IPS-NIHi7 (cell line): Measurements from ENCODE around the gene COL13A1.
A peak's percentile ranks its signal among the peaks of the same experiment; 100 is the strongest.

Experiments used
- DNase-seq: peaks from one replicate; pipeline ENCODE4 v3.0.0; 2012; ENCODE audit warnings: mixed read lengths; ENCODE audit errors: extremely low spot score

The COL13A1 gene

GRCh38 chr10:69885379-69886013 lies 83.8 kb downstream of the COL13A1 start:
- DNase-seq, result peak; percentile 54

- no peak for DNase-seq
These were observed 87.3 kb downstream of the COL13A1 start for GRCh38 chr10:69888882-69889584.

- DNase-seq, result no peak
These were observed 88.5 kb downstream of the COL13A1 start for GRCh38 chr10:69890065-69890847.

GRCh38 chr10:69891057-69891617 lies 89.4 kb downstream of the COL13A1 start:
- no peak for DNase-seq

GRCh38 chr10:69892406-69892805 lies 90.7 kb downstream of the COL13A1 start:
- no peak for DNase-seq

GRCh38 chr10:69892816-69893215 lies 91.1 kb downstream of the COL13A1 start:
- no peak for DNase-seq

DNA sequence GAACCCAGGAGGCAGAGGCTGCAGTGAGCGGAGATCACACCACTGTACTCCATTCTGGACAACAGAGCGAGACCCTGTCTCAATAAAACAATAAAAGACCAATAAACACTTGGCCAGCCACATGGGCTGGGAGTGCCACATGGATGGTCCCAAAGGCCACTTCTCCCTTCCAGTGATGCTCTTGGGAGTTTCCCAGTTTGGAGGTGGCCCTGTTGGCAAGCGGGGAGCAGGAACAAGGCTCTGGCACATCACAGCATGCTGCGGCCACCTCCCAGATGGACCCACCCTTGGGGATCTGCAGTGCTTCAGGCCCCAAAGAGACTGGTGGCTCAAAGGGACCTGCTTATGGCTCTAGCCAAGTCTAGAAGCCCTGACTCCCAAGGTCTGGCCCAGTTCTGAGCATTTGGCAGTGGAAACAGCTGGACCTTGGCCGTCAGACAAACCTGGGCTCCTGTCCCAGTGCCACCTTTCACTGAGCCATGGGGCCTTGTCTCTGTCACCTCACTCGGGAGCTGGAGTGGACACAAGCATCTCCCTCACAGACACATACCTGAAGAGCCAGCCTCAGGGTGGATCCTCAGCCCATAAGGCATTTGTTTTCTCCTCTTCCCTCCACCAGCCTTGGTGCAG lies 91.7 kb downstream of the COL13A1 start:
- no peak for DNase-seq

- no peak for DNase-seq
These were observed 92.5 kb downstream of the COL13A1 start for GRCh38 chr10:69894156-69894555.

DNA sequence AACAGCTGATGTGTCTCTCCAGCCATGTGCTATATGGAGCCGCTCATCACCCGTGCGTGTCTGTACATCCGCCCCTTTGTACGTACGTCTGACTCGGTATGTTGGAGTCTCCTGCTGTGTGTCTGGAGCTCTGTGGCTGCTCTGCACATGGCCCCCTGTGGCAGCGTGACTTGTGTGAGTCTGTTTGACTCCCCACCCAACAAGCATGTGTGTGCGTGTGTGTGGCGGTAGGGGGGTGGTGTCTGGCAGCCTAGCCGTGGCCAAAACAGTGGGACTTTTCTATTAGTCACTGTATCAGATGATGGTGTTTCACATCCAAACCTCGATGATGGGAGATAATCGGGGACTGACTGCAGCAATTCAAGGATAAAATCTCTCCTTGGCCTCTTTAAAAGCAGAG lies 94.1 kb downstream of the COL13A1 start:
- DNase-seq, result no peak

- DNase-seq, result no peak
These were observed 95.0 kb downstream of the COL13A1 start for GRCh38 chr10:69896606-69897231.

GRCh38 chr10:69897432-69897831 lies 95.7 kb downstream of the COL13A1 start:
- no peak for DNase-seq

GRCh38 chr10:69897999-69898398 lies 96.3 kb downstream of the COL13A1 start:
- no peak for DNase-seq

DNA sequence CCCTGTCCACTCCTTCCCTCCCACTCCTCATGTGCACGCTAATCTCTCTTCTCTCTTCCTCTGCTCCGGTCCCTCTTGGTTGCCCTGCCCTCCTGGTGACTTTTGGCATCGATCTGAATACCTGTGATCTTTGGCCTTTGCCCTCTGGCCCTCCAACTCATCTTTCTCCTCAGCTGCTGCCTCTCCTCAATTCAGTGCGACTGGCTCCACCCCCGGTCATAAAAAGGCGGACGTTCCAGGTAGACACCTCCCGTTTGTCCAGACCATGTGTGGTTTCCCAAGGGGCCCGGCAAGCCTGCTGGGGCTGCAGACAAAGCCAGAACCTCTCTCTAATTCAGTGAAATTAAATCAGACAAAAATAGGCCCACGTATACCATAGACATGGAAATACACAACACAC lies 96.8 kb downstream of the COL13A1 start:
- DNase-seq, result no peak

DNA sequence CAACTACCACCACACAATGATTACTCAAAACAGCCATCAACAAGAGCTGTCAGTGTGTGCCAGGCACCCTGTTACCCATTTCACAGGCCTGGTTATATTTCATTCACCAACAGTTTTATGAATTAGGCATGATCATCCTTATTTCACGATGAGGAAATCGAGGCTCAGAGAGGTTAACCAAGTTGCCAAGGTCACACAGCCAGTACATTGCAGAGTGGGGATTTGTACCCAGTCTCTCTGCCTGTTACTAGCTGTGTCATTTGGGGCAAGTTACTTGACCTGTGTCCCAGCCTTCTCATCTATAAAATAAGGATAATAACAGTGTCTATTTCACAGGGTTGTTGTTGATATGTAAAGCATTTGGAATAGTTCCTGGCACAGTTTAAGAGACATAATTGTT lies 97.2 kb downstream of the COL13A1 start:
- DNase-seq, result no peak

DNA sequence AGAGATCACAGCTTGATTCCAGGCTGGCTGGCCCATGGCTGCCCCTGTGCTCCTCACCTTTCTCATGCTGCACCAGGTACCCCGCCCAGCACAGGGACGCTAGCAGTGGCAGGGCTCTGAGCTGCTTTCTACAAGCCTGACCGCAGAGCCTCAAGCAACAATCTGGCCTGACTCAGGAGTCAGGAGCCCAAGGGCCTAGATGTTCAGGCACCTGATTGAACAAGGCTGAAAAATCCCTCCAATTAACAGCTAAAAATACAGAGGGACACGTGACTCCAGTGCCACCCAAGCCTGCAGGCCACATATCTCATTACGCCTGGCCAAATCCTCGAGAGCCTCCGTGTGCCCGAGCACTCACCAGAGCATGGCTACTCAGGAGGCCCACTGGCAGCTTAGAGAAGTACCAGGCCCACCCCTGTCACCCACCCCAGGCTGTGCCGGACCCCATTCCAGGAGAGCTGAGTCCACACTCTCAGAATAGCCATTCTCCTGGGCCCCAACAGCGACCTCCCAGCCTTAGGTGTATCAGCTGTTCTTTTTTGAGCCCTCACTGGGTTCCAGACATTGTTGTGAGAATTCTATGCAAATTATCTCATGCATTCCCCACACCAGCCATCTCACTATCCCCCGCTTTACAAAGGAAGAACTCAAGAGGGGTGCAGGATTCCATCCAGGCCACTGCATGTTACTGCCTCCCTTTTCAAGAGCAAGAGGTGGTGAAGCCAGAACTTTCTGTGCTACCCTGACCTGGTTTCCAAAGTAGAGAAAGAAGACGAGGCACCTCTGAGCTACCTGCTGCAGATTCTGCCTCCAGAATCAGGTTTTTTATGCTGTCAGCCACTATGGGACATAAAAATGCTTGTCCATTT lies 98.3 kb downstream of the COL13A1 start:
- peak; percentile 43 for DNase-seq

DNA sequence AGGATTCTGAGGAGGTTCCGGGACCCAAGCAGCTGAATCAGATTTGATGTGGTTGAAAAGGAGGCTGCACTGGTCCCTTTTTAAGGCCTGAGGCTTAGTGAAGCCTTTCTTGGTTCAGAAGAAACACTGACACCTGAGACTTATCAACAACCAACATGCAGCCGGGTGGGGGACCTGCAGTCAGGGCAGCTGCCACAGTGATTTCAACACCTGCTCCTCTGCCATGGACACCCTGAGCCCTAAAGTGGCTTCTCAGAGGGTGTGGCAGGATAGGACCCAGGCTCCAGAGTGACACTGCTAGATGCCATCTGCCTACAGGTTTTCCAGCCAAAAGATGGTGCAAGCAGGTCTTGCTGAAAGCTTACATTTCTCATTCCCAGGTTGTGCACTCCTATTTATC lies 99.3 kb downstream of the COL13A1 start:
- DNase-seq, result no peak

- DNase-seq, result peak; percentile 95
These were observed 100.2 kb downstream of the COL13A1 start for GRCh38 chr10:69901628-69902505.

DNA sequence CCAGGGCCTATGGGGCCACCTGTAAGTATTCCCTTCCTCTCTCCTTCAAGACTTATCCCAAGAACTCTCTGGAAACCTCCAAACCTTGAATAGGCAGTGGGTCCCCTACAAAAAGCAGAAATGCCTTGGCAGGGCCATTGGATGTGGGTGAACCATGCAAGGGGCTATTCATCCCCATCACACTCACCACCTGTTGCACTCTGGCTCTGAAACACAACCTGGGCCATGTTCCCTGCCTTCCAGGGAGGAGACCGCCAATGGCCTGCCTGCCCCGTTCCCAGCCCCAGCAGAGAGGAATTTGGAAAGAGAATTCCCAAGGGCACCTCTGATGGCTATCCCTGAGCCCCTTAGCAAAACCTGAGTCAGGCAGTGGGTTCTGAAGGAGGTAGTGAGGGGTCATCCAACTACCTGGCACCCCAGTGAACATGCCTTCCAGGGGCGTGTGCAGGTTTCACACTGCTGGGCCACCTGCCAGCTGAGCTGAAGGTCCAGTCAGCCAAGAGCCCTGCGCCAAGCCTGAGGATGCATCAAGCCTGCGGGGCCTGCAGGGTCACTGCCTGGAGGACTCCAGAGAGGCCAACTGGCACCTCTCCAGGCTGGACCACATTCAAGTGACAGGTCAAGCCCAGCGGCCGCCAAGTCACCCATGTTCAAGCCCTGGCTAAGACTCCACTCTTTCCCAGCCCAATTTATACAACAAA lies 101.3 kb downstream of the COL13A1 start:
- DNase-seq, result no peak

GRCh38 chr10:69904533-69904932 lies 102.8 kb downstream of the COL13A1 start:
- no peak for DNase-seq
